ENCODE measurements around the gene PRG3. TPM values are rescaled to one million over a fixed set of nuclear protein-coding genes. Genes with fewer than 3 reads are reported as not detected.

Gene PRG3
- total and polyA plus RNA-seq, 7 donors, result not detected

DNA sequence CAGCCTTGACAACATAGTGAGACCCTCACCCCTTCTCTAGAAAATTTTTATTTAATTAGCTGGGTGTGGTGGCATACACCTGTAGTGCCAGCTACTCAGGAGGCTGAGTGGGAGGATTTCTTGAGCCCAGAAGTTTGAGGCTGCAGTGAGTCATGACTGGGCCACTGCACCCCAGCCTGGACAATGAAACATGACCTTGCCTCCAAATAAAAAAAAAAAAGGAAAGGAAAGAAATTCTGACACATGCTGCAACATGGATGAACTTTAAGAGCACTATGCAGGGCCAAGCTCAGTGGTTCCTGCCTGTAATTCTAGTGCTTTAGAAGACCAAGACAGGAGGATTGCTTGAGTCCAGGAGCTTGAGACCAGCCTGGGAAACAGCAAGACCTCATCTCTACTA lies 37.2 kb upstream of the PRG3 start:
- intact Hi-C loops (cut with DNase I), result no loop called here
- H3K27ac ChIP-seq, result no peak overlapping the region
- H3K4me3 ChIP-seq, result no peak overlapping the region
- TF ChIP-seq, protein P1, sequence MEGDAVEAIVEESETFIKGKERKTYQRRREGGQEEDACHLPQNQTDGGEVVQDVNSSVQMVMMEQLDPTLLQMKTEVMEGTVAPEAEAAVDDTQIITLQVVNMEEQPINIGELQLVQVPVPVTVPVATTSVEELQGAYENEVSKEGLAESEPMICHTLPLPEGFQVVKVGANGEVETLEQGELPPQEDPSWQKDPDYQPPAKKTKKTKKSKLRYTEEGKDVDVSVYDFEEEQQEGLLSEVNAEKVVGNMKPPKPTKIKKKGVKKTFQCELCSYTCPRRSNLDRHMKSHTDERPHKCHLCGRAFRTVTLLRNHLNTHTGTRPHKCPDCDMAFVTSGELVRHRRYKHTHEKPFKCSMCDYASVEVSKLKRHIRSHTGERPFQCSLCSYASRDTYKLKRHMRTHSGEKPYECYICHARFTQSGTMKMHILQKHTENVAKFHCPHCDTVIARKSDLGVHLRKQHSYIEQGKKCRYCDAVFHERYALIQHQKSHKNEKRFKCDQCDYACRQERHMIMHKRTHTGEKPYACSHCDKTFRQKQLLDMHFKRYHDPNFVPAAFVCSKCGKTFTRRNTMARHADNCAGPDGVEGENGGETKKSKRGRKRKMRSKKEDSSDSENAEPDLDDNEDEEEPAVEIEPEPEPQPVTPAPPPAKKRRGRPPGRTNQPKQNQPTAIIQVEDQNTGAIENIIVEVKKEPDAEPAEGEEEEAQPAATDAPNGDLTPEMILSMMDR (IDR thresholded peaks at IDR 0.05), result no peak
- no peaks in the 10 kb centered on the region for H3K9me3 ChIP-seq
- DNase-seq, result no peak
- no peaks in the 10 kb centered on the region for H3K4me1 ChIP-seq
- no peaks in the 10 kb centered on the region for H3K27me3 ChIP-seq (ENCODE audit: insufficient read depth in 3 of 3, low read length in 2 of 3)
- peaks cover 3 to 41% of the 10 kb centered on the region in 2 donors for H3K36me3 ChIP-seq (ENCODE audit: insufficient read depth in 1 of 2, low read depth in 1 of 2)
- ATAC-seq, result no peak

DNA sequence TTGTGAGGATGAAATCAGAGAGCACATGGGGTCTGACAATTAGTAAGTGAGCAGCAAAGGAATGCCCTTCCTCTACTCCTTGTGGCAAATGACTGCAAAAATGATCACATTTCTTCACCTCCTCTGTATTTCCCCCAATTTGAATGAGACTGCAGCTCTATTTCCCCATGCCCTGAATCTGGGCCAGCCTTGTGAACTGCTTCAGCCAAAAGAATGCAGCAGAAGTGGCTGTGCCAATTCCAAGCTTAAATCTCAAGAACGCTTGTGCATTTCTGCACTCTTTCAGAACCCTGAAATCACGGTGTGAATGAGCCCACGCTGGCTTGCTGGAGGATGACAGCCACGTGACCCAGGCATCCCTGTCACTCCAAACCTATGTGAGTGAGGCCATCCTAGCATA lies 36.1 kb upstream of the PRG3 start:
- H3K27me3 ChIP-seq (ENCODE audit: insufficient read depth in 3 of 3, low read length in 2 of 3), result no peaks in the 10 kb centered on the region
- ATAC-seq (peak in 1 of 4 donors; percentile 43), DNase-seq (peak in 1 of 2 donors; percentile 61)
- WGBS, 3 donors, result 31 to 59% (median 45%) methylated on average over 4 of the region's 4 CpGs
- TF ChIP-seq, protein P1 (IDR thresholded peaks at IDR 0.05), result no peak
- H3K9me3 ChIP-seq, result no peaks in the 10 kb centered on the region
- H3K4me3 ChIP-seq, result no peak overlapping the region
- intact Hi-C loops (cut with DNase I), result no loop called here
- no peak overlapping the region for H3K27ac ChIP-seq
- H3K36me3 ChIP-seq (ENCODE audit: insufficient read depth in 1 of 2, low read depth in 1 of 2), result peaks cover 0 to 49% of the 10 kb centered on the region in 2 donors
- no peaks in the 10 kb centered on the region for H3K4me1 ChIP-seq

DNA sequence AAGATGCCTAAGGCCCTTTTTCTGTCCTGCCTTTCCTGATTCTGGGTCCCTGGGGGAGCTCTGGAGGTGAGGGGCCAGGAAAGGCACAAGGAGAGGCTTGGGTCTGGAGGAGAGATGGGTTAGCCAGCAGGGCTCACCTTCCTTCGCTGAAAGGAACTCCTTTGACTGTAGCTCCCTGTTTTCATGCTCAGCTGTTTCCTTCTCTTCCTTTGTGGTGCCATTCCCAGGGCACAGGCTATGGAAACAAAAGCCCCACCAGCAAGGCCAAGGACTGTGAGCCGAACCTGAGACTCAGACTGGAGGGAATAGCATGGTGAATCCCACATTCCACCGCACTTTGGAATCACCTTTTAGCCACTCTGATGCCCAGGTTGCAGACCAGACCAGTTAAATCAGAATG lies 35.5 kb upstream of the PRG3 start:
- Histone ChIP-seq H3K4me1 (no peaks in the 10 kb centered on the region), H3K27me3 (ENCODE audit: insufficient read depth in 3 of 3, low read length in 2 of 3) (no peaks in the 10 kb centered on the region), H3K27ac (no peak overlapping the region), H3K36me3 (ENCODE audit: insufficient read depth in 1 of 2, low read depth in 1 of 2) (peaks cover 0 to 54% of the 10 kb centered on the region in 2 donors), H3K4me3 (no peak overlapping the region), H3K9me3 (no peaks in the 10 kb centered on the region)
- no peak for DNase-seq
- intact Hi-C loops (cut with DNase I), result no loop called here
- WGBS, 3 donors, result 89 to 90% (median 89%) methylated on average over 3 of the region's 3 CpGs
- TF ChIP-seq, protein P1 (IDR thresholded peaks at IDR 0.05), result no peak
- ATAC-seq, result no peak

DNA sequence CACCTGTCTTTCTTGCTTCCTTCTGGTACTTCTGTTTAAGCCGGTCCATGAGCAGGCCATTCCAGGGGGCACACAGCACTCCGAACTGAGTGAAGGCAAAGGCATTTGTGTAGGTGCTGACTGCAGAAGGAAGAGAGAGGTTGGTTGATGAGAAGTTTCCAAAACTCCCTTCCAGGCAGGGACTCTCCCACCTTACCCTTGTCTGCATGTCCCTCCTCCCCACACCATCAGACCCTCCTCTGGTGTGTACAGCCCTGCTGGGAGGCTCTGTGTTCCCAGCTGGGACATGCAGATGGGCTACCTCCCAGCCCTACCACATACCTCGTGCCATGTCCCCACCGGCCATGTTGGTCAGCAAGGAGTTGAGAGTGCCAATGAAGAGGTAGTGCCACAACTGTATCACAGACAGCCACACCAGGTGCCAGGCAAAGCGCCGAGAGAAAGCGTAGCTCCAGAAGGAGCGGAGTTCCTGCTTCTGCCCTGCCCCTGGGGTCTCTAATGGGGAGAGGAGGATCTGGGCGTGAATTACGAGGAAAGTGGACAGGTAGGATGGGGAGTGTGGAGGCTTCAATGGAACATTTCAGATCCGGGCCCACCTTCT lies 33.8 kb upstream of the PRG3 start:
- TF ChIP-seq, protein P1 (IDR thresholded peaks at IDR 0.05), result no peak
- DNase-seq, result no peak
- H3K9me3 ChIP-seq, result no peaks in the 10 kb centered on the region
- WGBS, 3 donors, result 91 to 98% (median 92%) methylated on average over 11 of the region's 11 CpGs
- H3K4me3 ChIP-seq, result no peak overlapping the region
- intact Hi-C loops (cut with DNase I), result no loop called here
- no peak overlapping the region for H3K27ac ChIP-seq
- H3K4me1 ChIP-seq, result no peaks in the 10 kb centered on the region
- no peak for ATAC-seq
- H3K27me3 ChIP-seq (ENCODE audit: insufficient read depth in 3 of 3, low read length in 2 of 3), result no peaks in the 10 kb centered on the region
- H3K36me3 ChIP-seq (ENCODE audit: insufficient read depth in 1 of 2, low read depth in 1 of 2), result peaks cover 0 to 64% of the 10 kb centered on the region in 2 donors

DNA sequence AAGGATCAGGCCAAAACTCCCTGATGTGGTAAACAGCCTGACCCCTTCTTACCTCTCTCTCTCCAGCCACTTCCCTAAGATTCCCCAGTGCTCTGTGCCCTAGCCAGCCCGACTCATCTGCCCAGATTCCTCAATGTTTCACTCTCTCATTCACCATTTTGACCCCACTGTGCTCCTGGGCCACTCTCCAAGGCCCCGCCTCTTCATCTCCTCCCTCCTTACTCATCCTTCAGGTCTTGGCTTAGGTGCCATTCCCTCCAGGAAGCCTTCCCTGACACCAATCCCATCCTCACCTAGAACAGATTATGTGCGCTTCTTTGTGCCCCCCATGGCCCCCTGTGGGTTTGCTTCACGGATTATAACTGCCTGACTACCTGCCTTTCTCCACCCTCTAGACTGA lies 32.7 kb upstream of the PRG3 start:
- Histone ChIP-seq H3K27me3 (ENCODE audit: insufficient read depth in 3 of 3, low read length in 2 of 3) (no peaks in the 10 kb centered on the region), H3K4me3 (no peak overlapping the region), H3K4me1 (no peaks in the 10 kb centered on the region), H3K27ac (no peak overlapping the region), H3K36me3 (ENCODE audit: insufficient read depth in 1 of 2, low read depth in 1 of 2) (peaks cover 0 to 71% of the 10 kb centered on the region in 2 donors), H3K9me3 (no peaks in the 10 kb centered on the region)
- intact Hi-C loops (cut with DNase I), result no loop called here
- 90 to 97% (median 91%) methylated on average over 4 of the region's 4 CpGs for WGBS, 3 donors
- TF ChIP-seq, protein P1 (IDR thresholded peaks at IDR 0.05), result no peak
- DNase-seq, result no peak
- no peak for ATAC-seq
